Measurements from ENCODE around the gene MOB3A. TPM values are rescaled to one million over a fixed set of nuclear protein-coding genes. Genes with fewer than 3 reads are reported as not detected.

Gene MOB3A
- total RNA-seq, 1 donor from 2014 or later: 6.0 TPM

DNA sequence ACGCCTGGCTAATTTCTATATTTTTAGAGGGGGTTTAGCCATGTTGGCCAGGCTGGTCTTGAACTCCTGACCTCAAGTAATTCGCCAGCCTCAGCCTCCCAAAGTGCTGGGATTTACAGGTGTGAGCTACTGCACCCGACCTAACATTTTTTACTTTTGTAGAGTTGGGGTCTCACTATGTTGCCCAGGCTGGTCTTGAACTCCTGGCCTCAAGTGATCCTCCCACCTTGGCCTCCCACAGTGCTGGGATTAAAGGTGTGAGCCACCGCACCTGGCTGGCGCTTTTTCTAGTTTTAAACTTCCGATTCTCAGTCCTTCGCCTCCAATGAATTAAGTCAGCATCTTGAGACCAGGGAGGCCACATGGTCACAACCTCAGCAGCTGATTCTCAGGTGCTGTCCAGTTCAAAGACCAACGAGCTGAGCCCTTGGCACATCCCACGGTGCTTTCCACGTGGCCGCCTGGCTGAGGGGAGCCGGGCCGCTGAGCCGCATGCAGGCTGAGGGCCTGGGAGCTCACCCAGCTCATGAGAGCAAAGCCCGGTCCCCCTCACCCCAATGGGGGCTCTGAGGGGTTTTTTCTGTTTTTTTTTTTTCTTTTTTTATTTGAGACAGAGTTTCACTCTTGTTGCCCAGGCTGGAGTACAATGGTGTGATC is 46.2 kb upstream of the MOB3A start:
- peaks cover 16% of the 10 kb centered on the region for H3K4me1 Mint-ChIP-seq
- peaks cover 2% of the 10 kb centered on the region for H3K27me3 Mint-ChIP-seq (ENCODE audit: insufficient read depth, low read depth)

GRCh38 chr19:2140138-2140569 is 44.0 kb upstream of the MOB3A start:
- Mint-ChIP-seq H3K9me3 (no peaks in the 10 kb centered on the region), H3K4me1 (peaks cover 6% of the 10 kb centered on the region), H3K27me3 (ENCODE audit: insufficient read depth, low read depth) (peaks cover 2% of the 10 kb centered on the region), H3K36me3 (peaks cover 18% of the 10 kb centered on the region), H3K27ac (no peak overlapping the region), H3K4me3 (no peak overlapping the region)
- Histone ChIP-seq H3K79me2 (ENCODE audit: low read depth) (peaks cover 78% of the 10 kb centered on the region), H3K4me3 (no peak overlapping the region), H3K9me3 (ENCODE audit: low read depth) (no peaks in the 10 kb centered on the region), H3K36me3 (no peaks in the 10 kb centered on the region), H3K4me1 (no peaks in the 10 kb centered on the region), H4K20me1 (ENCODE audit: low read depth) (peaks cover 85% of the 10 kb centered on the region), H3K27me3 (no peaks in the 10 kb centered on the region), H2AFZ (replicated peaks) (no peak overlapping the region), H3K27ac (no peak overlapping the region), H3F3A (ENCODE audit: low read depth) (no peaks in the 10 kb centered on the region), H3K4me2 (no peak overlapping the region), H3K9ac (no peak overlapping the region)
- no peak for DNase-seq (ENCODE audit: low spot score)
- no peak for TF ChIP-seq EZH2 (IDR thresholded peaks at IDR 0.05)
- TF ChIP-seq EZH2phosphoT487 (IDR thresholded peaks at IDR 0.05): no peak
- TF ChIP-seq CTCF (IDR thresholded peaks at IDR 0.05): no peak

More for the DNA sequence above, 46.2 kb upstream of the MOB3A start:
- H4K20me1 ChIP-seq (ENCODE audit: low read depth): peaks cover 95% of the 10 kb centered on the region
- no peak overlapping the region for H3K4me3 ChIP-seq
- peaks cover 99% of the 10 kb centered on the region for H3K79me2 ChIP-seq (ENCODE audit: low read depth)
- H3K9me3 ChIP-seq (ENCODE audit: low read depth): no peaks in the 10 kb centered on the region
- TF ChIP-seq CTCF (IDR thresholded peaks at IDR 0.05): no peak
- no peak for TF ChIP-seq EZH2phosphoT487 (IDR thresholded peaks at IDR 0.05)
- TF ChIP-seq EZH2 (IDR thresholded peaks at IDR 0.05): no peak
- H3K4me1 ChIP-seq: no peaks in the 10 kb centered on the region
- no peaks in the 10 kb centered on the region for H3K36me3 ChIP-seq
- H3K27ac ChIP-seq: no peak overlapping the region
- H3K36me3 Mint-ChIP-seq: peaks cover 13% of the 10 kb centered on the region
- peaks cover 3% of the 10 kb centered on the region for H3F3A ChIP-seq (ENCODE audit: low read depth)
- H3K4me2 ChIP-seq: no peak overlapping the region
- H3K9me3 Mint-ChIP-seq: no peaks in the 10 kb centered on the region
- no peak overlapping the region for H3K9ac ChIP-seq
- no peaks in the 10 kb centered on the region for H3K27me3 ChIP-seq
- no peak for DNase-seq (ENCODE audit: low spot score)
- no peak overlapping the region for H3K27ac Mint-ChIP-seq
- no peak overlapping the region for H2AFZ ChIP-seq (replicated peaks)
- H3K4me3 Mint-ChIP-seq: no peak overlapping the region

GRCh38 chr19:2139385-2140137 is 43.4 kb upstream of the MOB3A start:
- Histone ChIP-seq H3K4me3 (no peak overlapping the region), H2AFZ (replicated peaks) (no peak overlapping the region), H3K27ac (no peak overlapping the region), H3K27me3 (no peaks in the 10 kb centered on the region), H3K4me2 (no peak overlapping the region), H3K9ac (no peak overlapping the region), H3K36me3 (no peaks in the 10 kb centered on the region), H3K9me3 (ENCODE audit: low read depth) (no peaks in the 10 kb centered on the region), H3F3A (ENCODE audit: low read depth) (no peaks in the 10 kb centered on the region), H3K4me1 (no peaks in the 10 kb centered on the region), H3K79me2 (ENCODE audit: low read depth) (peaks cover 72% of the 10 kb centered on the region), H4K20me1 (ENCODE audit: low read depth) (peaks cover 83% of the 10 kb centered on the region)
- Mint-ChIP-seq H3K4me1 (peaks cover 3% of the 10 kb centered on the region), H3K27ac (no peak overlapping the region), H3K4me3 (no peak overlapping the region), H3K27me3 (ENCODE audit: insufficient read depth, low read depth) (peaks cover 2% of the 10 kb centered on the region), H3K9me3 (no peaks in the 10 kb centered on the region), H3K36me3 (peaks cover 15% of the 10 kb centered on the region)
- no peak for DNase-seq (ENCODE audit: low spot score)
- no peak for TF ChIP-seq EZH2phosphoT487 (IDR thresholded peaks at IDR 0.05)
- TF ChIP-seq CTCF (IDR thresholded peaks at IDR 0.05): no peak
- TF ChIP-seq EZH2 (IDR thresholded peaks at IDR 0.05): no peak

Data from neural progenitor cell (in vitro differentiated cells).